ENCODE measurements around the gene ARID4B.
"Not testable (repeated sequence)": the region's sequence is repeated elsewhere in the genome, so short reads cannot be mapped to it uniquely, and the experiment has no call there.

Gene ARID4B

DNA sequence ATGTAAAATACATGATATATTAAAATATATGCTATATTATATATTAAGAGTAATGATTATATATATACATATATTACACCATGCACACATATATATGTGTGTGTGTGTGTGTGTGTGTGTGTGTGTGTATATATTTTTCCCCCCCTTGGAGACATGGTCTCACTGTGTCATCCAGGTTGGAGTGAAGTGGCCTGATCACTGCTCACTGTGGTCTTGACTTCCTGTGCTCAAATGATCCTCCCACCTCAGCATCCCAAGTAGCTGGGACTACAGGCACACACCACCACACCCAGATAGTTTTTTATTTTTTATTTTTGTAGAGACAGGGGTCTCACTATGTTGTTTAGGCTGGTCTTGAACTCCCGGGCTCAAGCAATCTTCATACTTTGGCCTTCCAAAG lies 112.5 kb downstream of the ARID4B start:
- WGBS (ENCODE audit: extremely low coverage, insufficient coverage, low lambda C conversion rate) = no CpG with 5 or more reads among the region's 1 CpG
- Histone ChIP-seq H3K56ac (ENCODE audit: low read length) (no peak overlapping the region), H4K8ac (ENCODE audit: low read depth, low read length) (no peak overlapping the region), H3K27ac (ENCODE audit: low read depth, low read length) (no peak overlapping the region), H3K79me1 (ENCODE audit: low read length) (no peaks in the 10 kb centered on the region), H2BK15ac (replicated peaks; ENCODE audit: low read depth) (no peak overlapping the region), H4K5ac (ENCODE audit: low read length) (no peak overlapping the region), H3K4me1 (ENCODE audit: control insufficient read depth, low read depth, low read length) (no peaks in the 10 kb centered on the region), H3K23ac (ENCODE audit: low read length) (no peak overlapping the region), H2AK5ac (ENCODE audit: low read length) (no peak overlapping the region), H2BK120ac (ENCODE audit: low read depth, low read length) (no peak overlapping the region), H2BK5ac (ENCODE audit: low read length) (no peak overlapping the region), H3K4ac (ENCODE audit: low read depth, low read length) (no peak overlapping the region), H3K36me3 (ENCODE audit: control insufficient read depth, insufficient read depth, low read length) (no peaks in the 10 kb centered on the region), H3K9ac (ENCODE audit: low read length) (no peak overlapping the region), H3K4me3 (ENCODE audit: low read length) (no peak overlapping the region), H3K79me2 (ENCODE audit: control insufficient read depth, insufficient read depth, low read length) (no peaks in the 10 kb centered on the region), H3K27me3 (ENCODE audit: insufficient read depth, low read length, poor library complexity) (no peaks in the 10 kb centered on the region), H3K4me2 (ENCODE audit: low read length) (no peak overlapping the region), H3K18ac (ENCODE audit: low read length) (no peak overlapping the region)
- DNase-seq = no peak

DNA sequence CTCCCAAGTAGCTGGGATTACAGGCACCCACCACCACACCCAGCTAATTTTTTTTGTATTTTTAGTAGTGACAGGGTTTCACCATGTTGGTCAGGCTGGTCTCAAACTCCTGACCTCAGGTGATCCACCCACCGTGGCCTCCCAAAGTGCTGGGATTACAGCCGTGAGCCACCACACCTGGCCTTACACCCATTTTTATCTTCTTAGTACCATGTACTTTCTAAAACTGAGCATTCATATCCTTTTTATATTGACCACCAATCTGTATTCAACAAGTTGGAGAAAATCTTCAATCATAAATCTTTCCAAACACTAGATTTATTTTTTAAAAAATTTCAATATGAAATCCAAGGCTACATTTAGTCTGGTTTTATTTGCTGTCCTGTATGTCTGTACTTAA lies 113.0 kb downstream of the ARID4B start:
- not testable (repeated sequence) for H3K56ac ChIP-seq (ENCODE audit: low read length); H3K4me1 ChIP-seq (ENCODE audit: control insufficient read depth, low read depth, low read length); H3K9ac ChIP-seq (ENCODE audit: low read length); H2BK120ac ChIP-seq (ENCODE audit: low read depth, low read length); H3K4me3 ChIP-seq (ENCODE audit: low read length); H4K5ac ChIP-seq (ENCODE audit: low read length); H2BK15ac ChIP-seq (replicated peaks; ENCODE audit: low read depth); H2AK5ac ChIP-seq (ENCODE audit: low read length); H4K8ac ChIP-seq (ENCODE audit: low read depth, low read length); DNase-seq; H3K79me2 ChIP-seq (ENCODE audit: control insufficient read depth, insufficient read depth, low read length); H2BK5ac ChIP-seq (ENCODE audit: low read length); H3K79me1 ChIP-seq (ENCODE audit: low read length); H3K23ac ChIP-seq (ENCODE audit: low read length); H3K36me3 ChIP-seq (ENCODE audit: control insufficient read depth, insufficient read depth, low read length); H3K18ac ChIP-seq (ENCODE audit: low read length); H3K4ac ChIP-seq (ENCODE audit: low read depth, low read length); H3K27me3 ChIP-seq (ENCODE audit: insufficient read depth, low read length, poor library complexity); H3K4me2 ChIP-seq (ENCODE audit: low read length); H3K27ac ChIP-seq (ENCODE audit: low read depth, low read length)
- WGBS (ENCODE audit: extremely low coverage, insufficient coverage, low lambda C conversion rate) = no CpG with 5 or more reads among the region's 2 CpGs

DNA sequence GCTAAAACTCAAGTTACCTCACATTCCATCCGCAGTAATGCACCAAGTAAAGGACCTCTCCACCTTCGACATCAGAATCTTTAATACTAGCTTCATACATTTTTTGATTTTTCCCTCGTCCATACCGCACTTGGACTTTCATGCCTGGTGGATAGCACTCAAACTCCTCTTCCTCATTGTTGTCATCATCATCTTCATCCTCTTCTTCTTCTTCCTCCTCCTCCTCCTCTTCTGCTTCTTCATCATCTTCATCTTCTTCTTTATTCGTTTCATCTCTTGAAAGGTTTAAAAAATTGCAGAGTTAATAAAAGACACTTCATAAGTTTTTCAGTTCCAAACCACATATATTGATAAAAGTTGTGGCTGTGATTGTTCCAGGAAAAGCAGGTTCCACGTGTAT lies 114.2 kb downstream of the ARID4B start:
- H2BK5ac ChIP-seq (ENCODE audit: low read length) = no peak overlapping the region
- H3K9ac ChIP-seq (ENCODE audit: low read length) = no peak overlapping the region
- no CpG with 5 or more reads among the region's 6 CpGs for WGBS (ENCODE audit: extremely low coverage, insufficient coverage, low lambda C conversion rate)

DNA sequence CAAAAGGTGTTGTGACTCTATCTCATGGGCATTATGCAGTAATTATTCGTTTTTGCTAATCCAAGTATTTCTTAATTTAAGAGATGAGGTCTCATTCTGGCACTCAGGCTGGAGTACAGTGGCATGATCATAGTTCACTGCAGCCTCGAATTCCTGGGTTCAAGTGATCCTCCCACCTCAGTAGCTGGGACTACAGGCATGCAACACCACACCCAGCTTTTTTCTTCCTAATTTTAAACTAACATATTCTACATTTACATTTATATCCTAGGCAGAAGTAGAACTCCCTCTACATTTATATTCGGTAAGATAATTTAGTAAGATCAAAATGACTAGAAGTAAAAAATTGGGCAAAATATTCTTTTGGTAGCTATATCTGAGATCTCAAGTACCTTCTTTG lies 116.5 kb downstream of the ARID4B start:
- Histone ChIP-seq H3K56ac (ENCODE audit: low read length) (no peak overlapping the region), H3K4me3 (ENCODE audit: low read length) (no peak overlapping the region), H3K27me3 (ENCODE audit: insufficient read depth, low read length, poor library complexity) (no peaks in the 10 kb centered on the region), H3K4ac (ENCODE audit: low read depth, low read length) (no peak overlapping the region), H3K79me2 (ENCODE audit: control insufficient read depth, insufficient read depth, low read length) (no peaks in the 10 kb centered on the region), H3K79me1 (ENCODE audit: low read length) (no peaks in the 10 kb centered on the region), H3K27ac (ENCODE audit: low read depth, low read length) (no peak overlapping the region), H3K18ac (ENCODE audit: low read length) (no peak overlapping the region), H2BK120ac (ENCODE audit: low read depth, low read length) (no peak overlapping the region), H2BK15ac (replicated peaks; ENCODE audit: low read depth) (no peak overlapping the region), H4K5ac (ENCODE audit: low read length) (no peak overlapping the region), H3K4me2 (ENCODE audit: low read length) (no peak overlapping the region), H3K9ac (ENCODE audit: low read length) (no peak overlapping the region), H4K8ac (ENCODE audit: low read depth, low read length) (no peak overlapping the region), H3K23ac (ENCODE audit: low read length) (no peak overlapping the region), H2BK5ac (ENCODE audit: low read length) (no peak overlapping the region), H2AK5ac (ENCODE audit: low read length) (no peak overlapping the region), H3K4me1 (ENCODE audit: control insufficient read depth, low read depth, low read length) (no peaks in the 10 kb centered on the region), H3K36me3 (ENCODE audit: control insufficient read depth, insufficient read depth, low read length) (no peaks in the 10 kb centered on the region)
- no peak for DNase-seq
- no CpG with 5 or more reads among the region's 3 CpGs for WGBS (ENCODE audit: extremely low coverage, insufficient coverage, low lambda C conversion rate)

More for the DNA sequence above, 114.2 kb downstream of the ARID4B start:
- no peak overlapping the region for H3K27ac ChIP-seq (ENCODE audit: low read depth, low read length)
- no peak overlapping the region for H2AK5ac ChIP-seq (ENCODE audit: low read length)
- no peak for DNase-seq
- no peak overlapping the region for H3K4me2 ChIP-seq (ENCODE audit: low read length)
- no peak overlapping the region for H3K56ac ChIP-seq (ENCODE audit: low read length)
- H3K36me3 ChIP-seq (ENCODE audit: control insufficient read depth, insufficient read depth, low read length) = no peaks in the 10 kb centered on the region
- H4K5ac ChIP-seq (ENCODE audit: low read length) = no peak overlapping the region
- no peaks in the 10 kb centered on the region for H3K79me1 ChIP-seq (ENCODE audit: low read length)
- H2BK15ac ChIP-seq (replicated peaks; ENCODE audit: low read depth) = no peak overlapping the region
- H3K4me1 ChIP-seq (ENCODE audit: control insufficient read depth, low read depth, low read length) = no peaks in the 10 kb centered on the region
- H3K4me3 ChIP-seq (ENCODE audit: low read length) = no peak overlapping the region
- H2BK120ac ChIP-seq (ENCODE audit: low read depth, low read length) = no peak overlapping the region
- H3K23ac ChIP-seq (ENCODE audit: low read length) = no peak overlapping the region
- H4K8ac ChIP-seq (ENCODE audit: low read depth, low read length) = no peak overlapping the region
- H3K79me2 ChIP-seq (ENCODE audit: control insufficient read depth, insufficient read depth, low read length) = no peaks in the 10 kb centered on the region
- no peak overlapping the region for H3K18ac ChIP-seq (ENCODE audit: low read length)
- H3K27me3 ChIP-seq (ENCODE audit: insufficient read depth, low read length, poor library complexity) = no peaks in the 10 kb centered on the region
- no peak overlapping the region for H3K4ac ChIP-seq (ENCODE audit: low read depth, low read length)

DNA sequence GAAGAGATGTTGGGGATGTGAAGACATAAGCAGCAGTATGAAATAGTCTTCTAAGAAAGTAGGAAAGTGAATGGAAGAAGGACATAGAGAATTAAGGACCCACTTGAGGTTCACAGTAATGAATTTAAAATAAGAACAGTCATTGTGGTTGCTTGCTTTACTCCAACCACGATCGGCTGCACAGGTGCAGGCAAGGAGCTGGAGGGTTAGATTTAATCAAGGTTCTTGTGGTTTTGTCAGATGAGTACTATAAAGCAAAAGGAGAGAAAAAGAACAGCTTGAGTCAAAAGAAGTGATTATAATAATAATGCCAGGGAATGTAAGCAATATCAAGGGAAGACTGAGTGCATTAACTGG lies 120.8 kb downstream of the ARID4B start:
- no peak overlapping the region for H2BK120ac ChIP-seq (ENCODE audit: low read depth, low read length)
- H3K27me3 ChIP-seq (ENCODE audit: insufficient read depth, low read length, poor library complexity) = no peaks in the 10 kb centered on the region
- H4K5ac ChIP-seq (ENCODE audit: low read length) = no peak overlapping the region
- H3K79me1 ChIP-seq (ENCODE audit: low read length) = no peaks in the 10 kb centered on the region
- no peak for DNase-seq
- H3K4me3 ChIP-seq (ENCODE audit: low read length) = no peak overlapping the region
- H2AK5ac ChIP-seq (ENCODE audit: low read length) = no peak overlapping the region
- no peak overlapping the region for H3K4me2 ChIP-seq (ENCODE audit: low read length)
- no peaks in the 10 kb centered on the region for H3K4me1 ChIP-seq (ENCODE audit: control insufficient read depth, low read depth, low read length)
- no peaks in the 10 kb centered on the region for H3K79me2 ChIP-seq (ENCODE audit: control insufficient read depth, insufficient read depth, low read length)
- no peak overlapping the region for H2BK5ac ChIP-seq (ENCODE audit: low read length)
- H3K9ac ChIP-seq (ENCODE audit: low read length) = no peak overlapping the region
- no peak overlapping the region for H2BK15ac ChIP-seq (replicated peaks; ENCODE audit: low read depth)
- H3K56ac ChIP-seq (ENCODE audit: low read length) = no peak overlapping the region
- H3K27ac ChIP-seq (ENCODE audit: low read depth, low read length) = no peak overlapping the region
- no peak overlapping the region for H3K18ac ChIP-seq (ENCODE audit: low read length)
- H4K8ac ChIP-seq (ENCODE audit: low read depth, low read length) = no peak overlapping the region
- no CpG with 5 or more reads among the region's 2 CpGs for WGBS (ENCODE audit: extremely low coverage, insufficient coverage, low lambda C conversion rate)
- H3K23ac ChIP-seq (ENCODE audit: low read length) = no peak overlapping the region
- H3K4ac ChIP-seq (ENCODE audit: low read depth, low read length) = no peak overlapping the region
- no peaks in the 10 kb centered on the region for H3K36me3 ChIP-seq (ENCODE audit: control insufficient read depth, insufficient read depth, low read length)

DNA sequence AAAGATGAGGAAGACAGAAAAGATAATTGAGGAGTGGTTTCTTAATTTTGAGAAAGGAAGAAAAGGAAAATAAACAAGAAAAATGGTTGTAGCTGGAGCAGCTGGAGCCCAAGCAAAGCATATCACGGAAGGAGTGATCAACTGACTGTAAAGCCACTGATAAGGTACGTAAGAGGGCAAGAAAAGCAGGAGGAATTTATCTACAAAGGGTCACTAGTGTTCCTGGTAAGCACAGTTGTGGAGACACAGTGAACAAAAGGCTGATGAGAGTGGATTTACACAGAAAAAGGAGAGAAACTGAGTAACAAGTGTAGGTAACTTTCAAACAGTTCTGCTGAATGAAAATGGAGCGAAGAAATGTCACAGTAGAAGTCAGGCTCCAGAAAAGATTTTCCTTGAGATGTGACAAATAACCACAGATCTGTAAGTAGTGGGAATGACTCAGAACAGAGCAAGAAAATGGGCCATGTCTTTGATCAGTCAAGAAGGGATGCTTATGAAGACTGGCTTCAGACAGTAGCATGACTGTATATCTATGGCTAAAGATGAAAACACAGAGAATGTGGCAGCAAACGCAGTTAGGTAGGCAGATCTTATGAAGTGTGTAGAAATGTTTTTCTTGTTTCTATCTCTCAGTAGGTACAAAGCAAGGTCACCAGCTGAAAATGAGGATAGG lies 121.3 kb downstream of the ARID4B start:
- H2BK5ac ChIP-seq (ENCODE audit: low read length) = no peak overlapping the region
- H3K36me3 ChIP-seq (ENCODE audit: control insufficient read depth, insufficient read depth, low read length) = no peaks in the 10 kb centered on the region
- no peak overlapping the region for H3K4me2 ChIP-seq (ENCODE audit: low read length)
- no peak overlapping the region for H3K4me3 ChIP-seq (ENCODE audit: low read length)
- no peaks in the 10 kb centered on the region for H3K79me2 ChIP-seq (ENCODE audit: control insufficient read depth, insufficient read depth, low read length)
- no peak overlapping the region for H2AK5ac ChIP-seq (ENCODE audit: low read length)
- H3K4me1 ChIP-seq (ENCODE audit: control insufficient read depth, low read depth, low read length) = no peaks in the 10 kb centered on the region
- H2BK120ac ChIP-seq (ENCODE audit: low read depth, low read length) = no peak overlapping the region
- no peaks in the 10 kb centered on the region for H3K79me1 ChIP-seq (ENCODE audit: low read length)
- WGBS (ENCODE audit: extremely low coverage, insufficient coverage, low lambda C conversion rate) = no CpG with 5 or more reads among the region's 4 CpGs
- H3K23ac ChIP-seq (ENCODE audit: low read length) = no peak overlapping the region
- no peak overlapping the region for H4K5ac ChIP-seq (ENCODE audit: low read length)
- H3K4ac ChIP-seq (ENCODE audit: low read depth, low read length) = no peak overlapping the region
- H3K56ac ChIP-seq (ENCODE audit: low read length) = no peak overlapping the region
- no peak overlapping the region for H2BK15ac ChIP-seq (replicated peaks; ENCODE audit: low read depth)
- no peak overlapping the region for H3K9ac ChIP-seq (ENCODE audit: low read length)
- no peak overlapping the region for H3K27ac ChIP-seq (ENCODE audit: low read depth, low read length)
- no peaks in the 10 kb centered on the region for H3K27me3 ChIP-seq (ENCODE audit: insufficient read depth, low read length, poor library complexity)
- H3K18ac ChIP-seq (ENCODE audit: low read length) = no peak overlapping the region
- no peak overlapping the region for H4K8ac ChIP-seq (ENCODE audit: low read depth, low read length)
- DNase-seq = no peak

Measured in mesendoderm (in vitro differentiated cells).